ENCODE results near the gene PPP1CA.
A peak's percentile ranks its signal among the peaks of the same experiment; 100 is the strongest.

PPP1CA gene

GRCh38 chr11:67357831-67358670 is 43.6 kb downstream of the PPP1CA start:
- Histone ChIP-seq H3K9ac (no peak overlapping the region), H3K79me2 (peaks cover 3% of the 10 kb centered on the region), H2AFZ (no peak overlapping the region), H3K4me3 (ENCODE audit: low read depth, low read length) (no peak overlapping the region), H3K27ac (no peak overlapping the region), H3K27me3 (ENCODE audit: control insufficient read depth, insufficient read depth, low read length) (no peaks in the 10 kb centered on the region), H3K9me3 (ENCODE audit: control insufficient read depth, low read length) (no peaks in the 10 kb centered on the region), H3K36me3 (ENCODE audit: control insufficient read depth, insufficient read depth, low read length) (no peaks in the 10 kb centered on the region), H3K4me1 (peaks cover 4% of the 10 kb centered on the region), H3K4me2 (ENCODE audit: low read length) (no peak overlapping the region)
- TF ChIP-seq CTCF (IDR thresholded peaks at IDR 0.05) = no peak

DNA sequence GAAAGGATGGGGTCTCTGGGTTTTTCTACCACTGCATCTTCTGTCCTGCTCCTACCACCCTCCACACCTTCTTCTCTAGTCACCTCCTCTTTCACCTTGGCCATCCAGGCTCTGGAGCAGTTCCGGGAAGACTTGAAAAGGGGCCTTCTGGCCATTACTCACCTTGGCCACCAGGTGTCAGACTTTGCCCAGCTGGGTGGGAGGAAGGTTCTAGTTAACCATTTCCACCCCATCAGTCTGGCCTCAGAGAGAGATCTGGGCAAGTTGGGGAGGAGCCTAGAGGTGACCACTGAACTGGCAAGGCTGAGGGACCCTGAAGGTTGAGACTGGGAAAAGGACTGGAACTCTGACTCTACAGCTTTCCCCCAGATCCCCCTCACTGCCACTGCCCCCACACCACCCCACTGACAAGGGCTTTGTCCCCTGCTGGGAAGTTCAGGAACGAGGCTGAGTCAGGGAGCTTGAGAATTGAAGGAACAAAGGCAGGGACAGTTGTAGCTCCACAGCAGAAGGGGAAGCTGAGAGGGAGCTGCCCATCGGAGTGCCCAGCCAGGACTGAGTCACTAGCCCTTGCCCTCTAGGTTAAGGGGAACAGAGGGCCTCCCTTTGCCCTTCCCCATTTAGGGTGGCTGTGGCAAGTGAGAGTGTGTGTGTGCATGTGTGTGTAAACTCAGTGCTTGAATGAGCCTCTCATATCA is 44.6 kb downstream of the PPP1CA start:
- H3K36me3 ChIP-seq (ENCODE audit: control insufficient read depth, insufficient read depth, low read length) = no peaks in the 10 kb centered on the region
- no peak overlapping the region for H2AFZ ChIP-seq
- TF ChIP-seq CTCF (IDR thresholded peaks at IDR 0.05) = peak; percentile 80
- H3K4me2 ChIP-seq (ENCODE audit: low read length) = no peak overlapping the region
- H3K27me3 ChIP-seq (ENCODE audit: control insufficient read depth, insufficient read depth, low read length) = no peaks in the 10 kb centered on the region
- no peak overlapping the region for H3K4me3 ChIP-seq (ENCODE audit: low read depth, low read length)
- H3K79me2 ChIP-seq = peaks cover 3% of the 10 kb centered on the region
- H3K9ac ChIP-seq = no peak overlapping the region
- H3K27ac ChIP-seq = no peak overlapping the region
- H3K4me1 ChIP-seq = peaks cover 4% of the 10 kb centered on the region
- H3K9me3 ChIP-seq (ENCODE audit: control insufficient read depth, low read length) = no peaks in the 10 kb centered on the region

DNA sequence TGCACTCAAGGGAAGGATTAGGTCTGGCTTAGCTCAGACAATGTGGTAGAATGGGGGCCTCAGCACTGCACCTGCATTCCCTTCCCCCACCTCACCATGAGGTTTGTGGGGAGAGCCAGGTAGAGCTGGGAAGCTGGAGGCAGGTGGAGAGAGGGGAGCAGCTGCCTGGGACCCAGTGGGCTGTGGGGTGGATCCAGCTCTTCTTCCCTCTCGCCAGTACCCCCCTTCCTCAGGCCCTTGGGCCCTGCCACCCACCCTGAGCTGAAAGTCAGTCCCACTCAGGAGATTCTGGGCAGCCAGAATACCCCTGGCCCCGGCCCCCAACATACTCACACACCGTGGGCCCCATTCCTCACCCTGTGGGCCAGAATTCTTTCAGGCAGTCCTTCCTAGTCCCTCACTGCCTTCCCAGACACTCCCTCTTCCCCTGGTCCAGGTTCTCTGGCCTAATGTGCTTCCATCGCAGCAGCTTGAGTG is 45.2 kb downstream of the PPP1CA start:
- Histone ChIP-seq H3K4me1 (peaks cover 6% of the 10 kb centered on the region), H3K9ac (no peak overlapping the region), H3K36me3 (ENCODE audit: control insufficient read depth, insufficient read depth, low read length) (no peaks in the 10 kb centered on the region), H3K4me2 (ENCODE audit: low read length) (no peak overlapping the region), H3K4me3 (ENCODE audit: low read depth, low read length) (no peak overlapping the region), H3K27ac (no peak overlapping the region), H3K79me2 (peaks cover 3% of the 10 kb centered on the region), H3K9me3 (ENCODE audit: control insufficient read depth, low read length) (no peaks in the 10 kb centered on the region), H3K27me3 (ENCODE audit: control insufficient read depth, insufficient read depth, low read length) (no peaks in the 10 kb centered on the region), H2AFZ (no peak overlapping the region)
- no peak for TF ChIP-seq CTCF (IDR thresholded peaks at IDR 0.05)

DNA sequence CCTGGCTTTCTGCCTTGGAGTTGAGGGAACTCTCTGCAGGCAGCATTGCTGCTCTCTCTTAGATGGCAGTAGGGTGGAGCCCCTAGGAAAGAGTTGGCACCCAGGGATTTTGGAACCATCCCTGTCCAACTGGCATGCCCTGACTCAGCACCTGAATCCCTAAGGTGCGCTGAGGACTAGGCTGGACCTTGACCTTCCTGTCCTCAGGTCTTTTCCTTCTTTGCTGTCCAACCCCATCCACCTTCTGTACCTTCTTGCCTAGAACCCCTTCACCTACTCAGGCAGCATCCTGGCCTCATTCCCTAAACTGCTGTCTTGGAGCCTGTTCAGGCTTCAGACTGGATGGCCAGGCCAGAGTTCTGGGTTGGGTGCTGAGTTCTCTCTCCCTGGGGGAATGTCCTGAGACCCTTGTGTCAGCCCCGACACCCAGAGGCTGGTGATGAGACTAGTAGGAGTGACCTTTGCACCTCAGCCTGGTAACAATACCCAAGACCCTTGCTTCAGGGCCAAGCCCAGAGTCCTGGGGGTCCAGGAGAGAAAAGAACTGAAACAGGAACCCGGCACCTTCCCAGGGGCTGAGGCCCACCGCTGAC is 45.8 kb downstream of the PPP1CA start:
- no peaks in the 10 kb centered on the region for H3K27me3 ChIP-seq (ENCODE audit: control insufficient read depth, insufficient read depth, low read length)
- TF ChIP-seq CTCF (IDR thresholded peaks at IDR 0.05) = no peak
- no peak overlapping the region for H3K9ac ChIP-seq
- H3K79me2 ChIP-seq = peaks cover 5% of the 10 kb centered on the region
- no peak overlapping the region for H3K4me2 ChIP-seq (ENCODE audit: low read length)
- no peak overlapping the region for H2AFZ ChIP-seq
- no peaks in the 10 kb centered on the region for H3K36me3 ChIP-seq (ENCODE audit: control insufficient read depth, insufficient read depth, low read length)
- H3K4me1 ChIP-seq = peaks cover 8% of the 10 kb centered on the region
- H3K4me3 ChIP-seq (ENCODE audit: low read depth, low read length) = no peak overlapping the region
- H3K27ac ChIP-seq = no peak overlapping the region
- H3K9me3 ChIP-seq (ENCODE audit: control insufficient read depth, low read length) = no peaks in the 10 kb centered on the region

Measured in parathyroid adenoma (tissue), 2 donors.